DLD1 (cell line): Measurements from ENCODE around the gene RDX.

ENCODE experiments used
- in situ Hi-C: cut with HindIII; loops from 2 replicates; pipeline ENCODE4 v1.10.0; 2017; ENCODE audit warnings: low sequenced_read_pairs

RDX gene

GRCh38 chr11:110174645-110175310 is 121.6 kb downstream of the RDX start:
- in situ Hi-C loops = no loop called here

- in situ Hi-C loops = no loop called here
These were observed 122.4 kb downstream of the RDX start for GRCh38 chr11:110173811-110174644.

- in situ Hi-C loops = no loop called here
These were observed 123.8 kb downstream of the RDX start for GRCh38 chr11:110172468-110173065.

- in situ Hi-C loops = no loop called here
These were observed 126.7 kb downstream of the RDX start for GRCh38 chr11:110169738-110170137.

GRCh38 chr11:110168033-110168803 is 128.2 kb downstream of the RDX start:
- in situ Hi-C loops = no loop called here

GRCh38 chr11:110165039-110165925 is 131.1 kb downstream of the RDX start:
- in situ Hi-C loops = no loop called here

- in situ Hi-C loops = no loop called here
These were observed 134.2 kb downstream of the RDX start for GRCh38 chr11:110162216-110162615.

GRCh38 chr11:110161061-110161460 is 135.4 kb downstream of the RDX start:
- in situ Hi-C loops = no loop called here

GRCh38 chr11:110160437-110160836 is 136.0 kb downstream of the RDX start:
- in situ Hi-C loops = no loop called here

- in situ Hi-C loops = no loop called here
These were observed 136.4 kb downstream of the RDX start for GRCh38 chr11:110160016-110160415.

GRCh38 chr11:110159476-110159875 is 136.9 kb downstream of the RDX start:
- in situ Hi-C loops = no loop called here

- in situ Hi-C loops = no loop called here
These were observed 137.9 kb downstream of the RDX start for GRCh38 chr11:110158317-110159200.

GRCh38 chr11:110156503-110156902 is 139.9 kb downstream of the RDX start:
- in situ Hi-C loops = no loop called here

GRCh38 chr11:110153474-110153873 is 142.9 kb downstream of the RDX start:
- in situ Hi-C loops = no loop called here

- in situ Hi-C loops = no loop called here
These were observed 144.2 kb downstream of the RDX start for GRCh38 chr11:110152199-110152598.

GRCh38 chr11:110148775-110149744 is 147.4 kb downstream of the RDX start:
- in situ Hi-C loops = no loop called here

- in situ Hi-C loops = no loop called here
These were observed 148.3 kb downstream of the RDX start for GRCh38 chr11:110147962-110148709.
